ENCODE results near the gene DCAF8.

The DCAF8 gene

DNA sequence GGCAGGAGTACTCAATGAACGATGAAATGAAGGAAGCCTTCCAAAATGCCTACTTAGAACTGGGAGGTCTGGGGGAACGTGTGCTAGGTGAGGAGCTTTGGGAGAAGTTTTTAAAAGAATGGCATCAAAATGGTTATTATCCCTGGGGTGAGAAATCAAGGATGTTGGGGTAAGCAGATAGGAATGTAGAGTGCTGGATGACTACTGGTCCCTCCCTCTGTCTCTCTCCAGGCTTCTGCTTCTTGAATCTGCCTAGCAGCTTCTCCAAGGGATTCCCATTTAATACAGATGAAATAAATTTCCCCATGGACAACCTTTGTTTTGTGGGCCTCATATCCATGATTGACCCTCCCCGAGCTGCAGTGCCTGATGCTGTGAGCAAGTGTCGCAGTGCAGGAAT lies 91.0 kb downstream of the DCAF8 start:
- H3K9me3 ChIP-seq (ENCODE audit: low read length), result no peaks in the 10 kb centered on the region
- no peaks in the 10 kb centered on the region for H3F3A ChIP-seq (ENCODE audit: insufficient read depth, low read length)
- peaks cover 4% of the 10 kb centered on the region for H3K4me1 ChIP-seq (ENCODE audit: insufficient read depth, low read length, severe bottlenecking)
- H3K9me2 ChIP-seq (ENCODE audit: low read depth, low read length), result no peaks in the 10 kb centered on the region
- TF ChIP-seq, protein P1, sequence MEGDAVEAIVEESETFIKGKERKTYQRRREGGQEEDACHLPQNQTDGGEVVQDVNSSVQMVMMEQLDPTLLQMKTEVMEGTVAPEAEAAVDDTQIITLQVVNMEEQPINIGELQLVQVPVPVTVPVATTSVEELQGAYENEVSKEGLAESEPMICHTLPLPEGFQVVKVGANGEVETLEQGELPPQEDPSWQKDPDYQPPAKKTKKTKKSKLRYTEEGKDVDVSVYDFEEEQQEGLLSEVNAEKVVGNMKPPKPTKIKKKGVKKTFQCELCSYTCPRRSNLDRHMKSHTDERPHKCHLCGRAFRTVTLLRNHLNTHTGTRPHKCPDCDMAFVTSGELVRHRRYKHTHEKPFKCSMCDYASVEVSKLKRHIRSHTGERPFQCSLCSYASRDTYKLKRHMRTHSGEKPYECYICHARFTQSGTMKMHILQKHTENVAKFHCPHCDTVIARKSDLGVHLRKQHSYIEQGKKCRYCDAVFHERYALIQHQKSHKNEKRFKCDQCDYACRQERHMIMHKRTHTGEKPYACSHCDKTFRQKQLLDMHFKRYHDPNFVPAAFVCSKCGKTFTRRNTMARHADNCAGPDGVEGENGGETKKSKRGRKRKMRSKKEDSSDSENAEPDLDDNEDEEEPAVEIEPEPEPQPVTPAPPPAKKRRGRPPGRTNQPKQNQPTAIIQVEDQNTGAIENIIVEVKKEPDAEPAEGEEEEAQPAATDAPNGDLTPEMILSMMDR (IDR thresholded peaks at IDR 0.05; ENCODE audit: low read length), result no peak
- TF ChIP-seq EZH2 (IDR thresholded peaks at IDR 0.05; ENCODE audit: borderline replicate concordance, low read length), result no peak
- H3K9ac ChIP-seq (ENCODE audit: low read length), result no peak overlapping the region
- H3K4me3 ChIP-seq (ENCODE audit: low read depth, low read length, poor library complexity, severe bottlenecking), result no peak overlapping the region
- H3K27me3 ChIP-seq (ENCODE audit: insufficient read depth, low read length), result peaks cover 5% of the 10 kb centered on the region; the same call in 1 of the 2 replicates
- no peak overlapping the region for H3K27ac ChIP-seq (ENCODE audit: low read depth, low read length, poor library complexity, severe bottlenecking)
- no peaks in the 10 kb centered on the region for H3K79me2 ChIP-seq (ENCODE audit: insufficient read depth, low read length)
- no peak overlapping the region for H3K4me2 ChIP-seq (ENCODE audit: low read length)
- no peaks in the 10 kb centered on the region for H3K36me3 ChIP-seq (ENCODE audit: insufficient read depth, low read length)
- H2AFZ ChIP-seq (ENCODE audit: low read length), result no peak overlapping the region
- no peaks in the 10 kb centered on the region for H4K20me1 ChIP-seq (ENCODE audit: insufficient read depth, low read length)

DNA sequence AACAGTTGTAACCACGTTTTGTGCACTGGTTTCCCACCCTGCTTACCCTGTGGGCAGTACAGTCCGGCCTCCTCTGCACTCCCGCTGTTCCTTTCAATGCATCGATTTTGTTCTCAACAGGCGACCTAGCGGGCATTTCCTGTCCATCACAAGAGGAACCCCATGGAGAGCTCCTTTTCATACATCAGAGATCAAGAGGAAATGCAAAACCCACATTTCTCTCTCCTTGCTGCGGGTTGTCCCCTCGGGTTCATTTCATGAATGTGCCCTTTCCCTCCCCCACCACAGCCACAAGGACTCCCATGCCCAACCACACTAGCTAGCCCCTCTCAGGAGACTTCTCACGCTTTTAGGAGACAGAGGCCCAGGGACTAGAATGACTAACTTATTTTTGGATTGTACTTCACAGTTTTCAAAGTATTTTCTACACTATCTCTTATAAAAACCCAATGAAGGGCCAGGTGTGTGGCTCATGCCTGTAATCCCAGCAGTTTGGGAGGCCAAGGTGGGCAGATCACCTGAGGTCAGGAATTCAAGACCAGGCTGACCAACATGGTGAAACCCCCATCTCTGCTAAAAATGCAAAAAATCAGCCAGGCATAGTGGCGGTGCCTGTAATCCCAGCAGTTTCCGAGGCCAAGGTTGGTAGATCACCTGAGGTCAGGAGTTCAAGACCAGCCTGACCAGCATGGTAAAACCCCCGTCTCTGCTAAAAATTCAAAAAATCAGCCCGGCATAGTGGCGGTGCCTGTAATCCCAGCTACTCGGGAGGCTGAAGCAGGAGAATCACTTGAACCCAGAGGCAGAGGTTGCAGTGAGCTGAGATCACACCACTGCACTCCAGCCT lies 92.6 kb downstream of the DCAF8 start:
- H3K9me2 ChIP-seq (ENCODE audit: low read depth, low read length), result no peaks in the 10 kb centered on the region
- no peaks in the 10 kb centered on the region for H3K9me3 ChIP-seq (ENCODE audit: low read length)
- TF ChIP-seq EZH2 (IDR thresholded peaks at IDR 0.05; ENCODE audit: borderline replicate concordance, low read length), result no peak
- TF ChIP-seq, protein P1 (IDR thresholded peaks at IDR 0.05; ENCODE audit: low read length), result no peak
- no peak overlapping the region for H3K9ac ChIP-seq (ENCODE audit: low read length)
- H3K27me3 ChIP-seq (ENCODE audit: insufficient read depth, low read length), result peaks cover 3% of the 10 kb centered on the region; the same call in 1 of the 2 replicates
- H3K79me2 ChIP-seq (ENCODE audit: insufficient read depth, low read length), result no peaks in the 10 kb centered on the region
- H2AFZ ChIP-seq (ENCODE audit: low read length), result no peak overlapping the region
- H3K27ac ChIP-seq (ENCODE audit: low read depth, low read length, poor library complexity, severe bottlenecking), result no peak overlapping the region
- peaks cover 4% of the 10 kb centered on the region for H3K4me1 ChIP-seq (ENCODE audit: insufficient read depth, low read length, severe bottlenecking)
- H4K20me1 ChIP-seq (ENCODE audit: insufficient read depth, low read length), result no peaks in the 10 kb centered on the region
- no peak overlapping the region for H3K4me2 ChIP-seq (ENCODE audit: low read length)
- no peaks in the 10 kb centered on the region for H3K36me3 ChIP-seq (ENCODE audit: insufficient read depth, low read length)
- no peak overlapping the region for H3K4me3 ChIP-seq (ENCODE audit: low read depth, low read length, poor library complexity, severe bottlenecking)
- no peaks in the 10 kb centered on the region for H3F3A ChIP-seq (ENCODE audit: insufficient read depth, low read length)

DNA sequence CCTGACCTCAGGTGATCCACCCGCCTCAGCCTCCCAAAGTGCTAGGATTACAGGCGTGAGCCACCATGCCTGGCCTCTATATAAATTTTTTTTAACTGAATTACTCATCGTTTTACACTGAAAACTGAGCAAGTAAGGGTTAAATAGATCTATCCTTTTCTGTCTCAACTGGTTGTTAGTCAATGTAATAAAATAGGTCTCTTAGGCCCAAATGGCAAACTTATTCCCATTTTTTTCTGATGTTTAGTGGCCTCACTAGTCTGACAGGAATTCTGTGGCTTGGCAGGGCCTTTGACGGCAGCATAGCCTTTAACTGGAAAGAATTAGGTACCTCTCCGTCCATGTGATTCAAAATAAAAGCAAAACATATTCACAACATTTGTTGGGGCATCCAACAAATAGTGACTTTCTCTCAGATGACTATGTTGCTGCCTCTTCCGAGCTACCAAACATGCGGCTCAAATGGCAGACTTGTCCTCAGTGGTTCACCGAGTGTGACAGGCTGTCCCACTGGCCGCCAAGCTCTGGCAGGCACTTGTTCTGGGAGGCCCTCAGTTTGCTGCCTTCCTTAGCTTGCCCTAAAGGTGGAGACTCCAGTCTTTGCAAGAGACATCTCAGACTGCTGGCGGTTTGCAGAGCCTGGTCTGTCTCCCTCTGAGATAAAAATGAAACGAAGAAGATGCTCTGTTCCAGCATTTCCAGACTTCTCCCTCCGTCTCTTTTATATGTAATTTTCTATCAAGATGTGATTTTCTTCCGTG lies 93.6 kb downstream of the DCAF8 start:
- H3K27ac ChIP-seq (ENCODE audit: low read depth, low read length, poor library complexity, severe bottlenecking), result no peak overlapping the region
- H2AFZ ChIP-seq (ENCODE audit: low read length), result no peak overlapping the region
- H3F3A ChIP-seq (ENCODE audit: insufficient read depth, low read length), result no peaks in the 10 kb centered on the region
- no peaks in the 10 kb centered on the region for H4K20me1 ChIP-seq (ENCODE audit: insufficient read depth, low read length)
- H3K9me3 ChIP-seq (ENCODE audit: low read length), result no peaks in the 10 kb centered on the region
- H3K27me3 ChIP-seq (ENCODE audit: insufficient read depth, low read length), result no peaks in the 10 kb centered on the region; the same call in 1 of the 2 replicates
- H3K36me3 ChIP-seq (ENCODE audit: insufficient read depth, low read length), result no peaks in the 10 kb centered on the region
- TF ChIP-seq, protein P1 (IDR thresholded peaks at IDR 0.05; ENCODE audit: low read length), result no peak
- no peak for TF ChIP-seq EZH2 (IDR thresholded peaks at IDR 0.05; ENCODE audit: borderline replicate concordance, low read length)
- no peak overlapping the region for H3K4me2 ChIP-seq (ENCODE audit: low read length)
- no peak overlapping the region for H3K4me3 ChIP-seq (ENCODE audit: low read depth, low read length, poor library complexity, severe bottlenecking)
- no peaks in the 10 kb centered on the region for H3K79me2 ChIP-seq (ENCODE audit: insufficient read depth, low read length)
- H3K9me2 ChIP-seq (ENCODE audit: low read depth, low read length), result no peaks in the 10 kb centered on the region
- H3K4me1 ChIP-seq (ENCODE audit: insufficient read depth, low read length, severe bottlenecking), result peaks cover 4% of the 10 kb centered on the region
- H3K9ac ChIP-seq (ENCODE audit: low read length), result no peak overlapping the region
